CD4-positive, alpha-beta T cell treated with Interleukin-4 for 1 hour (primary cell): ENCODE results near the gene PRKRIP1.
"Not testable (repeated sequence)": the region's sequence is repeated elsewhere in the genome, so short reads cannot be mapped to it uniquely, and the experiment has no call there.

Source experiments
- DNase-seq, 2 donors: peaks; one replicate each; pipeline ENCODE4 v3.0.0-alpha.2; 2020 to 2022

PRKRIP1 gene

DNA sequence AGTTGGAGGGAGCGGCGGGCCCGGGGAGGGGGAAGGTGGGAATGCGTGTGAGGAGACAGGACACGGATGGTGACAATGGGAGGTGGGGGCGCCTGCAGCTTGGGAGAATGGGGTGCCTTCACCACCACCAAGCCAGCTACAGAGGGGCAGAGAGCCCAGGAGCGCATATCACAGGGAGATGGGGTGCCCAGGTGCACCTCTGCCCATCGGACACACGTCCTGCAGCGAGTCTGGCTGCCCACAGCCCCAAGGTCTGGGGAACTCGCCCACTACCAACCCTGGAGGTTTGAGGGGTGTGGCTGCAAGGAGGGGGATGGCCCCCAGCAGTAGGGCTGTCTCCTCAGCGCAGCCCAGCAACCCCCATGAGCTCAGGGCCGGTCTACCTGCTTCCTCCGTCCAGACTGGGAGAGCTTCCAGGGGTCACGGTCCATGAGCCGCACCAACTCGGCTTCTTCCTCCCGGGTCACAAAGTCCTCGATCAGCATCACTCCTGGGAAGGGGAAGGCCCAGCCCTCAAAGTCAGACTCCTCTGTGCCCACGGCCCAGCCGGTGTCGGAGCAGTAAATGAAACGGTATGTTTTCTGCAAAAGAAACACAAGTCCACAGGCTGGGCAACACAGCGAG, 63.2 kb downstream of the PRKRIP1 start:
- no peak for DNase-seq

DNA sequence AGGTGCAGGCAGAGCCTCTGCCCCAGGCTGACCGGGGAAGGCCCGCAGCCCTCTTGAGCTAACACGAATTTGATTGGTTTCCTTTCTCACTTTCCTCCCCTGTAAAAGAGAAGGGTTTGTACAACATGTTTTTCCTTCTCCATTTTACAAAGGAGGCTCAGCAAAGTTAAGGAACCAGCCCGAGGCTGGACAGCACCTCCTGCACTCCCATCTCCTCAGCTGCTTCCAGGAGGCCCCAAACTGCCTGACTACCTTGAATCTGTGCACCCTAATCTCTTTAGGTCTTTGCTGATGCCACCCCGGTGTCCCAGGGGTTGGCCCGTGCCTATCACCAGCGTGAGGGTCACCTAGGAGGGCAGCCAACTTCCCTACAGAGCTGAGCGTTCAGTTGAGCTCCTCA, 64.3 kb downstream of the PRKRIP1 start:
- no peak for DNase-seq

GRCh38 chr7:102463841-102464576, 67.8 kb downstream of the PRKRIP1 start:
- no peak for DNase-seq

- DNase-seq, result peak; percentile 94
Observed at GRCh38 chr7:102464577-102465280, 68.6 kb downstream of the PRKRIP1 start, which contains the start of the genes ALKBH4 and LRWD1. ALKBH4 (minus strand) TSS chr7:102464863; CDS start chr7:102464836, 27 bp downstream. LRWD1 (plus strand) TSS chr7:102464984; CDS start chr7:102465081, 97 bp downstream.

GRCh38 chr7:102466097-102466496, 69.9 kb downstream of the PRKRIP1 start:
- DNase-seq, result no peak

- no peak for DNase-seq
Observed at GRCh38 chr7:102467581-102468477, 71.7 kb downstream of the PRKRIP1 start.

GRCh38 chr7:102468478-102469350, 72.6 kb downstream of the PRKRIP1 start:
- no peak for DNase-seq

DNA sequence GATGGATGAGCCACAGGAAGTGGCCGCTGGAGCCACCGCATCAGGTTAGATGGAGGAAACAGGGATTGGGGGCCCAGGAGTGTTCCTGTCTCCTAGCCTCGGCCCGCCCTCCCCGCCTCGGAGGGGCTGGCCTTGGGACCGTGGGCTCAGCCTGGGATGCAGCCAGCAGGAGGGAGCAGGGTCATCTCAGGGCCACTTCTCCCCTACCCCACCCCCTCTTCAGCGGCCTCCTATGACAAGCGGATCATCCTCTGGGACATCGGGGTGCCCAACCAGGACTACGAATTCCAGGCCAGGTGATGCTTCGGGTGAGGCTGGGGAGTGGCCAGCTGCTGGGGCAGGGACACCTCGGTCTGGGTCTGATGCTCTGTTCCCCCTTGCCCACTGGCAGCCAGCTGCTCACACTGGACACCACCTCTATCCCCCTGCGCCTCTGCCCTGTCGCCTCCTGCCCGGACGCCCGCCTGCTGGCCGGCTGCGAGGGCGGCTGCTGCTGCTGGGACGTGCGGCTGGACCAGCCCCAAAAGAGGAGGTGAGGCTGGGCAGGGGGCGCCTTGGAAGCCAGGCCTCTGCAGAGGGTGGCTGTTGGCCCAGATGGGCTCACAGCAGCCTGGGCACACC, 73.3 kb downstream of the PRKRIP1 start:
- no peak for DNase-seq

DNA sequence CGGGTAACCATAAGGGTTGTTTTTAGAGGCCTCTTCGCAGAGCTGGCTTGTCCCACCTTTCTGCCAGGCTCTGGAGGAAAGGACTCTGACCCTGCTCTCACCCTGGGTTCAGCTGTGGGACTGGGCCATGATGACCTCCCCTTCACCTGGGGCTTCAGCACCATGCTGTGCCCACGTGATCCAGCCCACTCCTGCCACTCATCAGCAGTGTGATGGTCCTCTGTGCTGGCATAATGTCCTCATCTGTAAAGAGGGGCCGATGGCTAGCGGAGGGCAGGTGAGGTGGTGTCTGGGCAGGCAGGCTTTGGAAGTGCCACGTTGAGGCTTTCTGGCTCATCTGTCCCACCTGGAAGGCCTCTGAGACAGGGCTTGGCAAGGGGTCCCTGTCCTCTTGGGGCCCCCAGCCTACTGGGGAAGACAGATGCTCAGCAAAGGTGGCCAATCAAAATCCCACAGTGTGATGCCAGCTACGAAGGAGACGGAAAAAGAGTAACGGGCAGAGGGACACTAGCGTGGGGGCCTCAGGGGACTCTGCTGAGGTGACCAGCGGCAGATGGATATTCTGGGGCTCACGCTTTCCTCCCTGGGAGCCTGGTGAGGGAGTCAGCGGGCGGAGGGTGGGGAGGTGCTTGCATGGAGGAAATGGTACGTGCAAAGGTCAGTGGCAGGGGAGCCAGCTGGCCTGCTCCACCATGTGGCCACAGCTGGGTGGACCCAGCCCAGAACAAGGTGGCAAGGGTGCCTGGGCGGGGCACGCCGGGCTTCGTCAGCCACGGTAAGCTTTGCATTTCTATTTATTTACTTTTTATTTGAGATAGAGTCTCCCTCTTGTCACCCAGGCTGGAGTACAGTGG, 74.0 kb downstream of the PRKRIP1 start:
- DNase-seq, result no peak

DNA sequence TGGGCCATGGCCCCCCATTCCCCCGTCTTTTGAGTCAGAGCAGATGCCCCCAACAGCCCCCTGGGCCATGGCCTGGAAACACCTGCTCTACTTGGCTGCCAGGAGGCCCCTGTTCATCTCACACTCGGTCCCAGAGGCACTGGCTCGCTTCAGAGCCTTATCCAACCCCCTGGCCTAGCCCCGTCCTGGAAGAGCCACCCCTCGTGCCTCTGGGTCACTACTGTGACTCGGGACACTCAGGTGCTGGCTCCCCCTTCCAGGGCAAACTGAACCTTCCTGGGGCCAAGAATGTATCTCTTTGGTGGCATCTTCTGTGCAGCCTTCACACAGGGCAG, 75.6 kb downstream of the PRKRIP1 start:
- no peak for DNase-seq

- DNase-seq, result no peak
Observed at GRCh38 chr7:102472126-102473041, 76.2 kb downstream of the PRKRIP1 start.

GRCh38 chr7:102473271-102473991, 77.3 kb downstream of the PRKRIP1 start:
- DNase-seq, result peak in 1 of 2 donors; percentile 5

GRCh38 chr7:102474116-102474515, 78.0 kb downstream of the PRKRIP1 start:
- DNase-seq, result not testable (repeated sequence)

DNA sequence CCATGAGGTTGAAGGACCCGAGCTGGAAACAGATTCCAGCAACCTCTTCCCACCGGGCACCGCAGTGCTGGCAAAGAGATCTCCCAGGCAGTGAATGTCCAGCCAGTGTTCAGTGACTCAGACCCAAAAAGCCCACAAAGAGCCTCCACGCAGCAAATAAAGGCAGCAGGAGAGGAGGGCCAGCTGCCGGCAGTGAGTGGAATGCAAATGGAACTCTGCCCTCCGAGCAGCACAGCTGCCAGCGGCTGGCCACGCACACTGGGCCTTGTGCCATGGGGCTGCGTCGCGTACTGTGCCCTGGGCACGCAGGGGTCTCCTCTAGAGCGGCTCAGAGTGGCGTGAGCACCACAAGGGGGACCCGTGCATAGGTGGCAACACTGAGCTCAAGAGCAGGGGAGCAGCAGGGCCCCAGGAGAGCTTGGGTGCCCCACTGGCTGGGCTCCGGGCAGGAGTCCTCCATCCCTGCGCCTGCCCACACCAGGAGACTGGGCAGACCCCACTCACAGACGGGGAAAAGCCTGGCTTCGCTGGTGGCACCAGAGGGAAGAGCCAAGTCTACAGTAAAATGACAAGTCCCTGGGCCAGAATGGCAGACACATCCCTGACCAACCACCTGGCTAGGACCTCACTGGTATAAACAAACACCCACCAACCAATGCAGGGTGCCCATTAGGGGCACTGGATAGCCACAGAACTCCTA, 78.7 kb downstream of the PRKRIP1 start:
- not testable (repeated sequence) for DNase-seq
